Activated naive CD4-positive, alpha-beta T cell treated with anti-CD3 and anti-CD28 coated beads, Interleukin-2, amount 50 U/mL, for 72 hours (primary cell): ENCODE measurements around the gene ZNF784. TPM values are rescaled to one million over a fixed set of nuclear protein-coding genes. Genes with fewer than 3 reads are reported as not detected.
A peak's percentile ranks its signal among the peaks of the same experiment; 100 is the strongest.

ENCODE experiments used
- ATAC-seq, 2 donors: fragments of 150-1000 bp; cut with Tn5 transposase; 2 replicates each; pipeline ENCODE4 v1.10.0; 2021; ENCODE audit warnings: mild to moderate bottlenecking in 2 of 2, moderate library complexity in 2 of 2
- DNase-seq, 2 donors: peaks; one replicate each; pipeline ENCODE4 v3.0.0; 2021 to 2022; ENCODE audit warnings: low spot score in 2 of 2
- H3K27ac Mint-ChIP-seq, 2 donors: one replicate each; pipeline ENCODE4 v1.8.0; 2022; ENCODE audit warnings: mild to moderate bottlenecking in 2 of 2, mixed read lengths in 2 of 2
- H3K36me3 Mint-ChIP-seq, 2 donors: one replicate each; pipeline ENCODE4 v1.8.0; 2022; ENCODE audit warnings: mixed read lengths in 2 of 2
- H3K9me3 Mint-ChIP-seq, 2 donors: one replicate each; pipeline ENCODE4 v1.8.0; 2022; ENCODE audit warnings: mixed read lengths in 2 of 2
- total RNA-seq, 2 donors: library from RNA; stranded (reverse); gene quantifications; one replicate each; pipeline ENCODE4 v1.2.3, GENCODE V29; 2022

The ZNF784 gene
- total RNA-seq, 2 donors from 2014 or later, result 3.6 to 3.9 TPM

GRCh38 chr19:55603581-55604292 lies 20.6 kb downstream of the ZNF784 start:
- peaks cover 0 to 2% of the 10 kb centered on the region in 2 donors for H3K9me3 Mint-ChIP-seq
- peak overlapping the region; percentile 13 to 90 for H3K27ac Mint-ChIP-seq
- no peak for ATAC-seq
- H3K36me3 Mint-ChIP-seq, result peaks cover 21 to 22% of the 10 kb centered on the region in 2 donors
- DNase-seq, result no peak

GRCh38 chr19:55603115-55603514 lies 21.3 kb downstream of the ZNF784 start:
- Mint-ChIP-seq H3K36me3 (peaks cover 22 to 25% of the 10 kb centered on the region in 2 donors), H3K9me3 (peaks cover 0 to 5% of the 10 kb centered on the region in 2 donors), H3K27ac (peak overlapping the region; percentile 13 to 90)
- no peak for ATAC-seq
- no peak for DNase-seq

- peaks cover 22 to 25% of the 10 kb centered on the region in 2 donors for H3K36me3 Mint-ChIP-seq
- no peak for DNase-seq
- H3K9me3 Mint-ChIP-seq, result peaks cover 0 to 5% of the 10 kb centered on the region in 2 donors
- no peak for ATAC-seq
- H3K27ac Mint-ChIP-seq, result peak overlapping the region in 1 of 2 donors; percentile 91
Observed at GRCh38 chr19:55602104-55603001, 22.0 kb downstream of the ZNF784 start.

- peak overlapping the region; percentile 74 to 91 for H3K27ac Mint-ChIP-seq
- DNase-seq, result no peak
- peaks cover 0 to 5% of the 10 kb centered on the region in 2 donors for H3K9me3 Mint-ChIP-seq
- peaks cover 22 to 24% of the 10 kb centered on the region in 2 donors for H3K36me3 Mint-ChIP-seq
- ATAC-seq, result no peak
Observed at GRCh38 chr19:55601084-55601483, 23.3 kb downstream of the ZNF784 start.

- ATAC-seq, result no peak
- peak overlapping the region in 1 of 2 donors; percentile 91 for H3K27ac Mint-ChIP-seq
- H3K9me3 Mint-ChIP-seq, result peaks cover 0 to 5% of the 10 kb centered on the region in 2 donors
- H3K36me3 Mint-ChIP-seq, result peaks cover 23 to 25% of the 10 kb centered on the region in 2 donors
- no peak for DNase-seq
Observed at GRCh38 chr19:55600662-55601028, 23.7 kb downstream of the ZNF784 start.

- peak; percentile 60 to 62 for ATAC-seq
- Mint-ChIP-seq H3K27ac (peak within 1 kb of the TSS; percentile 99), H3K9me3 (peaks cover 0 to 5% of the 10 kb centered on the region in 2 donors), H3K36me3 (peaks cover 29 to 31% of the 10 kb centered on the region in 2 donors)
- peak; percentile 83 to 93 for DNase-seq
Observed at GRCh38 chr19:55599842-55600661, 24.3 kb downstream of the ZNF784 start, which contains the start of gene ZNF524. Gene ZNF524, plus strand, starts transcription at chr19:55600288. Its CDS starts 1,825 bp downstream, at chr19:55602113.

- peak; percentile 94 to 97 for DNase-seq
- ATAC-seq, result peak; percentile 78 to 80
- Mint-ChIP-seq H3K27ac (peak within 1 kb of the TSS; percentile 99), H3K9me3 (peaks cover 0 to 5% of the 10 kb centered on the region in 2 donors), H3K36me3 (peaks cover 34 to 35% of the 10 kb centered on the region in 2 donors)
Observed at GRCh38 chr19:55599468-55599841, 24.9 kb downstream of the ZNF784 start, which contains the start of gene FIZ1. Gene FIZ1, minus strand, starts transcription at chr19:55599517. Its CDS starts 1,652 bp downstream, at chr19:55597865.

GRCh38 chr19:55598719-55599467 lies 25.5 kb downstream of the ZNF784 start:
- peaks cover 34 to 35% of the 10 kb centered on the region in 2 donors for H3K36me3 Mint-ChIP-seq
- peak overlapping the region; percentile 99 for H3K27ac Mint-ChIP-seq
- peaks cover 0 to 5% of the 10 kb centered on the region in 2 donors for H3K9me3 Mint-ChIP-seq
- peak; percentile 67 to 78 for ATAC-seq
- peak; percentile 95 to 96 for DNase-seq

- DNase-seq (no peak), ATAC-seq (no peak)
- Mint-ChIP-seq H3K36me3 (peaks cover 26 to 35% of the 10 kb centered on the region in 2 donors), H3K9me3 (peaks cover 0 to 5% of the 10 kb centered on the region in 2 donors), H3K27ac (peak overlapping the region; percentile 40 to 99)
Observed at GRCh38 chr19:55598034-55598433, 26.3 kb downstream of the ZNF784 start.

GRCh38 chr19:55597501-55597921 lies 26.9 kb downstream of the ZNF784 start:
- ATAC-seq, result no peak
- Mint-ChIP-seq H3K27ac (no peak overlapping the region), H3K36me3 (peaks cover 26 to 35% of the 10 kb centered on the region in 2 donors), H3K9me3 (peaks cover 0 to 5% of the 10 kb centered on the region in 2 donors)
- DNase-seq, result no peak

GRCh38 chr19:55596304-55596703 lies 28.1 kb downstream of the ZNF784 start:
- H3K9me3 Mint-ChIP-seq, result peaks cover 0 to 5% of the 10 kb centered on the region in 2 donors
- H3K27ac Mint-ChIP-seq, result no peak overlapping the region
- DNase-seq, result no peak
- ATAC-seq, result no peak
- peaks cover 26 to 33% of the 10 kb centered on the region in 2 donors for H3K36me3 Mint-ChIP-seq

- ATAC-seq (no peak), DNase-seq (no peak)
- H3K36me3 Mint-ChIP-seq, result peaks cover 26 to 27% of the 10 kb centered on the region in 2 donors
- no peak overlapping the region for H3K27ac Mint-ChIP-seq
- H3K9me3 Mint-ChIP-seq, result peaks cover 0 to 5% of the 10 kb centered on the region in 2 donors
Observed at GRCh38 chr19:55594996-55595545, 29.3 kb downstream of the ZNF784 start.

- H3K9me3 Mint-ChIP-seq, result no peaks in the 10 kb centered on the region
- no peak overlapping the region for H3K27ac Mint-ChIP-seq
- ATAC-seq, result no peak
- peaks cover 21 to 26% of the 10 kb centered on the region in 2 donors for H3K36me3 Mint-ChIP-seq
- DNase-seq, result no peak
Observed at GRCh38 chr19:55593096-55593772, 31.1 kb downstream of the ZNF784 start.

- peaks cover 21 to 26% of the 10 kb centered on the region in 2 donors for H3K36me3 Mint-ChIP-seq
- ATAC-seq (no peak), DNase-seq (no peak)
- H3K27ac Mint-ChIP-seq, result no peak overlapping the region
- no peaks in the 10 kb centered on the region for H3K9me3 Mint-ChIP-seq
Observed at GRCh38 chr19:55592391-55593090, 31.8 kb downstream of the ZNF784 start.
